GM23338 (cell line): ENCODE data around the gene C14orf119. TPM values are rescaled to one million over a fixed set of nuclear protein-coding genes. Genes with fewer than 3 reads are reported as not detected.

ENCODE experiments used
- ATAC-seq: fragments of 200-7000 bp; cut with Tn5 transposase; 3 replicates; pipeline ENCODE4 v1.9.1; 2020
- DNase-seq: peaks from one replicate; pipeline ENCODE4 v3.0.0-alpha.2; 2015; ENCODE audit warnings: low spot score
- H2AFZ ChIP-seq: fragments of 200-600 bp; sonication (generic); 2 replicates; pipeline ENCODE4 v1.8.0; 2016; ENCODE audit warnings: antibody characterized with exemption, mild to moderate bottlenecking, moderate library complexity
- H3F3A ChIP-seq: fragments of 200-600 bp; sonication (generic); replicated peaks from 2 replicates; pipeline ENCODE4 v1.8.0; 2017; ENCODE audit warnings: antibody characterized with exemption, mixed run types, low read depth
- H3K27ac ChIP-seq: fragments of 200-600 bp; sonication (generic); 2 replicates; pipeline ENCODE4 v1.6.1; 2016; ENCODE audit warnings: low read depth
- H3K27me3 ChIP-seq: fragments of 200-600 bp; sonication (generic); 2 replicates; pipeline ENCODE4 v1.8.0; 2016; ENCODE audit warnings: mild to moderate bottlenecking, mixed run types, moderate library complexity; ENCODE audit not compliant: insufficient read depth
- H3K36me3 ChIP-seq: fragments of 200-600 bp; sonication (generic); 2 replicates; pipeline ENCODE4 v1.8.0; 2016; ENCODE audit warnings: mild to moderate bottlenecking; ENCODE audit not compliant: insufficient read depth
- H3K4me1 ChIP-seq: fragments of 200-600 bp; sonication (generic); 2 replicates; pipeline ENCODE4 v1.8.0; 2016; ENCODE audit warnings: mild to moderate bottlenecking, moderate library complexity; ENCODE audit not compliant: insufficient read depth
- H3K4me2 ChIP-seq: fragments of 200-600 bp; sonication (generic); 2 replicates; pipeline ENCODE4 v1.7.1; 2017; ENCODE audit warnings: mixed run types
- H3K4me3 ChIP-seq: fragments of 200-600 bp; sonication (generic); 2 replicates; pipeline ENCODE4 v1.6.1; 2016; ENCODE audit warnings: mixed run types
- H3K79me2 ChIP-seq: fragments of 200-600 bp; sonication (generic); replicated peaks from 2 replicates; pipeline ENCODE4 v1.8.0; 2017; ENCODE audit warnings: mild to moderate bottlenecking; ENCODE audit not compliant: insufficient read depth
- H3K9me2 ChIP-seq: fragments of 200-600 bp; sonication (generic); 2 replicates; pipeline ENCODE4 v1.8.0; 2017; ENCODE audit not compliant: insufficient read depth
- H4K20me1 ChIP-seq: fragments of 200-600 bp; sonication (generic); replicated peaks from 2 replicates; pipeline ENCODE4 v1.8.0; 2017; ENCODE audit warnings: mild to moderate bottlenecking; ENCODE audit not compliant: insufficient read depth
- H3K27ac Mint-ChIP-seq: 2 replicates; pipeline ENCODE4 v1.8.0; 2020; ENCODE audit warnings: inconsistent platforms, mild to moderate bottlenecking, moderate library complexity, mixed read lengths
- H3K27me3 Mint-ChIP-seq: 3 replicates; pipeline ENCODE4 v1.8.0; 2022; ENCODE audit warnings: low read depth, mild to moderate bottlenecking, moderate library complexity, mixed read lengths, inconsistent platforms; ENCODE audit not compliant: insufficient read depth, poor library complexity
- H3K36me3 Mint-ChIP-seq: 3 replicates; pipeline ENCODE4 v1.8.0; 2021; ENCODE audit warnings: low read depth, mild to moderate bottlenecking, inconsistent platforms, moderate library complexity, mixed read lengths
- H3K4me1 Mint-ChIP-seq: 3 replicates; pipeline ENCODE4 v1.8.0; 2020; ENCODE audit warnings: mild to moderate bottlenecking, inconsistent platforms, mixed read lengths
- H3K4me3 Mint-ChIP-seq: 3 replicates; pipeline ENCODE4 v1.8.0; 2021; ENCODE audit warnings: moderate library complexity, mild to moderate bottlenecking, inconsistent platforms, mixed read lengths
- H3K9me3 Mint-ChIP-seq: 3 replicates; pipeline ENCODE4 v1.8.0; 2020; ENCODE audit warnings: moderate library complexity, mild to moderate bottlenecking, inconsistent platforms, mixed read lengths
- CREB1 ChIP-seq: fragments of 250-450 bp; sonication (Bioruptor Pico); IDR thresholded peaks from 2 replicates; pipeline ENCODE4 v1.5.0; 2020; ENCODE audit warnings: low read depth, mild to moderate bottlenecking, moderate library complexity
- EZH2 ChIP-seq: fragments of 200-600 bp; sonication (generic); IDR thresholded peaks from one replicate; pipeline ENCODE4 v1.8.0; 2017; ENCODE audit warnings: antibody characterized with exemption, mild to moderate bottlenecking, low read depth; ENCODE audit not compliant: unreplicated experiment
- EZH2phosphoT487 ChIP-seq: fragments of 200-600 bp; sonication (generic); IDR thresholded peaks from one replicate; pipeline ENCODE4 v1.8.1; 2018; ENCODE audit warnings: antibody characterized with exemption; ENCODE audit not compliant: unreplicated experiment
- JUNB ChIP-seq: IDR thresholded peaks from one replicate; pipeline ENCODE4 v1.6.1; 2016; ENCODE audit warnings: antibody characterized with exemption; ENCODE audit not compliant: unreplicated experiment
- NANOG ChIP-seq: IDR thresholded peaks from 2 replicates; pipeline ENCODE4 v1.6.1; 2016; ENCODE audit warnings: antibody characterized with exemption, borderline replicate concordance
- STAT1 ChIP-seq: IDR thresholded peaks from one replicate; pipeline ENCODE4 v1.6.1; 2016; ENCODE audit warnings: antibody characterized with exemption; ENCODE audit not compliant: unreplicated experiment
- ZNF114 ChIP-seq: fragments of 250-450 bp; sonication (Bioruptor Pico); IDR thresholded peaks from 2 replicates; pipeline ENCODE4 v1.5.0; 2020; ENCODE audit warnings: mild to moderate bottlenecking, moderate library complexity
- ZNF331 ChIP-seq: fragments of 250-450 bp; sonication (Bioruptor Pico); IDR thresholded peaks from 2 replicates; pipeline ENCODE4 v1.5.0; 2020; ENCODE audit warnings: low read depth, mild to moderate bottlenecking, moderate library complexity
- polyA plus RNA-seq: library from polyadenylated mRNA; unstranded; fragments of >200 nt; fragmentation: Nextera tagmentation; extraction: Ambion mirVana; gene quantifications from 2 replicates; pipeline ENCODE4 v1.2.1, GENCODE V29; 2016
- total RNA-seq: library from RNA; depleted of rRNA; stranded (reverse); fragments of >200 nt; shearing (Covaris generic); gene quantifications from 2 replicates; pipeline ENCODE4 v1.2.3, GENCODE V29; 2014
- TF ChIP-seq, protein P1 (sequence below): IDR thresholded peaks from one replicate; pipeline ENCODE4 v1.6.1; 2018; ENCODE audit warnings: antibody characterized with exemption; ENCODE audit not compliant: unreplicated experiment
- TF ChIP-seq, protein P2 (sequence below): IDR thresholded peaks from 2 replicates; pipeline ENCODE4 v1.6.1; 2016; ENCODE audit warnings: antibody characterized with exemption
- TF ChIP-seq, protein P3 (sequence below): fragments of 250-450 bp; sonication (Bioruptor Pico); IDR thresholded peaks from 2 replicates; pipeline ENCODE4 v1.5.0; 2020; ENCODE audit warnings: mild to moderate bottlenecking, moderate library complexity
- TF ChIP-seq, protein P4 (sequence below), 2 experiments: fragments of 200-600 bp in 1 of 2; sonication (generic) in 1 of 2; conservative IDR thresholded peaks; 2 replicates each; pipeline versions ENCODE4 v1.5.1 to v1.6.1; 2016 to 2017; ENCODE audit warnings: antibody characterized with exemption in 2 of 2, low read depth in 2 of 2, mild to moderate bottlenecking in 2 of 2, moderate library complexity in 1 of 2

C14orf119 gene
- total and polyA plus RNA-seq, 2 experiments from 2014 or later, result 49.4 to 118 TPM

DNA sequence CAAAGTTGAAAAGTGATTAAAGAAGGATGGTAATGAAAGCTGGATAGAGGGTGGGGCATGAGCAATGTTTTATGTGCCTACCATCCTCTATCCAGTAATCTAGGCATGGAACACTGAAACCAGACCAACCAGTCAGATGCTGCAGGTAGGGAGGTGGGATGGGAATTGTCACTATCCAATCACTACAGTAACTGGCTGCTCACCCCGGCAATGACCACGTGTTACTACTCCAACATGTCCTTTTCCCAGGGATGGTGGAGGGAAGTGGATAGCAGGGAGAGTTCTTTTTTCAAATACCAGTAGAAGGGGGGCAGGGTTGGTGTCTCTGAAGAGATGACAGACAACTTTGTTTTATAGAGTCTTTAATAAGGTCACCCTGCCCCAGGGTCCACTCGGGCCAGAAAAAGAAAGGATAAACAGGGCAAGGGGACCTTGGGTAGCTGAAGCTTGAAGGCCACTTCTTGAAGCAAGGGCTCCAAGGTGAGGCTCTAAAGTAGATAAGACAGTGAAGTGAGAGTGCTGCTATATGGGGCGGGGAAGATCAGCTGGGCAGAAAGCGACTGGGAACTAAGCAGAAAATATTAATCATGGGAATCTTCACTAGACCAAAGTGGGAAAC lies 23.3 kb upstream of the C14orf119 start (continued):
- TF ChIP-seq ZNF331 (CRISPR knock-in tag), result no peak
- no peak for TF ChIP-seq ZNF114 (CRISPR knock-in tag)

DNA sequence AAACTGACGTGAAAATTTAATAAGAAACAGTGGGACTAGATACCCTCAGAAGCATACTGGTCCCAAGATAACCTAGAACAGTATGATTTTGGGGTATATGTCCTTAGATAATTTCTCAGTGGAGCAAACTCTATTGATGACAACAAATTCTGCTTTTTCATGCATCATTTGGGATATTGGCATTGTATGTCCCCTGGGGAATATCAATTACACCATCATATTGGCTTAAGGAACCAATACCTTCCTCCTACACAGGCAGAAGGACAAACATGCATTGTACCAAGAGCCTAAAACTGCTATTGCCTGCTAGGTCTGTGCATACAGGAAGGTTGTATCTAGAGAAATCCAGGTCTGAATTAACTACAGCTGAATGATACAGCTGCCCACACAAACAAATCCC lies 20.4 kb upstream of the C14orf119 start:
- no peak overlapping the region for H3K27ac Mint-ChIP-seq
- H3K27ac ChIP-seq, result no peak overlapping the region
- H3K4me2 ChIP-seq, result no peak overlapping the region
- H3K36me3 ChIP-seq, result peaks cover 56% of the 10 kb centered on the region
- peaks cover 42% of the 10 kb centered on the region for H3F3A ChIP-seq
- H3K4me3 Mint-ChIP-seq, result no peak overlapping the region
- H3K9me3 Mint-ChIP-seq, result no peaks in the 10 kb centered on the region
- peaks cover 47% of the 10 kb centered on the region for H3K79me2 ChIP-seq
- peaks cover 13% of the 10 kb centered on the region; the same call in 1 of the 2 replicates for H4K20me1 ChIP-seq
- H3K9me2 ChIP-seq, result no peaks in the 10 kb centered on the region
- H3K4me3 ChIP-seq, result no peak overlapping the region
- H3K4me1 ChIP-seq, result peaks cover 20% of the 10 kb centered on the region
- TF ChIP-seq EZH2phosphoT487 (no peak), CREB1 (no peak), NANOG (no peak), ZNF331 (CRISPR knock-in tag) (no peak), JUNB (no peak), EZH2 (no peak), STAT1 (no peak), ZNF114 (CRISPR knock-in tag) (no peak)
- TF ChIP-seq, protein P1, sequence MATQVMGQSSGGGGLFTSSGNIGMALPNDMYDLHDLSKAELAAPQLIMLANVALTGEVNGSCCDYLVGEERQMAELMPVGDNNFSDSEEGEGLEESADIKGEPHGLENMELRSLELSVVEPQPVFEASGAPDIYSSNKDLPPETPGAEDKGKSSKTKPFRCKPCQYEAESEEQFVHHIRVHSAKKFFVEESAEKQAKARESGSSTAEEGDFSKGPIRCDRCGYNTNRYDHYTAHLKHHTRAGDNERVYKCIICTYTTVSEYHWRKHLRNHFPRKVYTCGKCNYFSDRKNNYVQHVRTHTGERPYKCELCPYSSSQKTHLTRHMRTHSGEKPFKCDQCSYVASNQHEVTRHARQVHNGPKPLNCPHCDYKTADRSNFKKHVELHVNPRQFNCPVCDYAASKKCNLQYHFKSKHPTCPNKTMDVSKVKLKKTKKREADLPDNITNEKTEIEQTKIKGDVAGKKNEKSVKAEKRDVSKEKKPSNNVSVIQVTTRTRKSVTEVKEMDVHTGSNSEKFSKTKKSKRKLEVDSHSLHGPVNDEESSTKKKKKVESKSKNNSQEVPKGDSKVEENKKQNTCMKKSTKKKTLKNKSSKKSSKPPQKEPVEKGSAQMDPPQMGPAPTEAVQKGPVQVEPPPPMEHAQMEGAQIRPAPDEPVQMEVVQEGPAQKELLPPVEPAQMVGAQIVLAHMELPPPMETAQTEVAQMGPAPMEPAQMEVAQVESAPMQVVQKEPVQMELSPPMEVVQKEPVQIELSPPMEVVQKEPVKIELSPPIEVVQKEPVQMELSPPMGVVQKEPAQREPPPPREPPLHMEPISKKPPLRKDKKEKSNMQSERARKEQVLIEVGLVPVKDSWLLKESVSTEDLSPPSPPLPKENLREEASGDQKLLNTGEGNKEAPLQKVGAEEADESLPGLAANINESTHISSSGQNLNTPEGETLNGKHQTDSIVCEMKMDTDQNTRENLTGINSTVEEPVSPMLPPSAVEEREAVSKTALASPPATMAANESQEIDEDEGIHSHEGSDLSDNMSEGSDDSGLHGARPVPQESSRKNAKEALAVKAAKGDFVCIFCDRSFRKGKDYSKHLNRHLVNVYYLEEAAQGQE, result no peak
- TF ChIP-seq, protein P2, sequence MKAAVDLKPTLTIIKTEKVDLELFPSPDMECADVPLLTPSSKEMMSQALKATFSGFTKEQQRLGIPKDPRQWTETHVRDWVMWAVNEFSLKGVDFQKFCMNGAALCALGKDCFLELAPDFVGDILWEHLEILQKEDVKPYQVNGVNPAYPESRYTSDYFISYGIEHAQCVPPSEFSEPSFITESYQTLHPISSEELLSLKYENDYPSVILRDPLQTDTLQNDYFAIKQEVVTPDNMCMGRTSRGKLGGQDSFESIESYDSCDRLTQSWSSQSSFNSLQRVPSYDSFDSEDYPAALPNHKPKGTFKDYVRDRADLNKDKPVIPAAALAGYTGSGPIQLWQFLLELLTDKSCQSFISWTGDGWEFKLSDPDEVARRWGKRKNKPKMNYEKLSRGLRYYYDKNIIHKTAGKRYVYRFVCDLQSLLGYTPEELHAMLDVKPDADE, result no peak
- TF ChIP-seq, protein P3, sequence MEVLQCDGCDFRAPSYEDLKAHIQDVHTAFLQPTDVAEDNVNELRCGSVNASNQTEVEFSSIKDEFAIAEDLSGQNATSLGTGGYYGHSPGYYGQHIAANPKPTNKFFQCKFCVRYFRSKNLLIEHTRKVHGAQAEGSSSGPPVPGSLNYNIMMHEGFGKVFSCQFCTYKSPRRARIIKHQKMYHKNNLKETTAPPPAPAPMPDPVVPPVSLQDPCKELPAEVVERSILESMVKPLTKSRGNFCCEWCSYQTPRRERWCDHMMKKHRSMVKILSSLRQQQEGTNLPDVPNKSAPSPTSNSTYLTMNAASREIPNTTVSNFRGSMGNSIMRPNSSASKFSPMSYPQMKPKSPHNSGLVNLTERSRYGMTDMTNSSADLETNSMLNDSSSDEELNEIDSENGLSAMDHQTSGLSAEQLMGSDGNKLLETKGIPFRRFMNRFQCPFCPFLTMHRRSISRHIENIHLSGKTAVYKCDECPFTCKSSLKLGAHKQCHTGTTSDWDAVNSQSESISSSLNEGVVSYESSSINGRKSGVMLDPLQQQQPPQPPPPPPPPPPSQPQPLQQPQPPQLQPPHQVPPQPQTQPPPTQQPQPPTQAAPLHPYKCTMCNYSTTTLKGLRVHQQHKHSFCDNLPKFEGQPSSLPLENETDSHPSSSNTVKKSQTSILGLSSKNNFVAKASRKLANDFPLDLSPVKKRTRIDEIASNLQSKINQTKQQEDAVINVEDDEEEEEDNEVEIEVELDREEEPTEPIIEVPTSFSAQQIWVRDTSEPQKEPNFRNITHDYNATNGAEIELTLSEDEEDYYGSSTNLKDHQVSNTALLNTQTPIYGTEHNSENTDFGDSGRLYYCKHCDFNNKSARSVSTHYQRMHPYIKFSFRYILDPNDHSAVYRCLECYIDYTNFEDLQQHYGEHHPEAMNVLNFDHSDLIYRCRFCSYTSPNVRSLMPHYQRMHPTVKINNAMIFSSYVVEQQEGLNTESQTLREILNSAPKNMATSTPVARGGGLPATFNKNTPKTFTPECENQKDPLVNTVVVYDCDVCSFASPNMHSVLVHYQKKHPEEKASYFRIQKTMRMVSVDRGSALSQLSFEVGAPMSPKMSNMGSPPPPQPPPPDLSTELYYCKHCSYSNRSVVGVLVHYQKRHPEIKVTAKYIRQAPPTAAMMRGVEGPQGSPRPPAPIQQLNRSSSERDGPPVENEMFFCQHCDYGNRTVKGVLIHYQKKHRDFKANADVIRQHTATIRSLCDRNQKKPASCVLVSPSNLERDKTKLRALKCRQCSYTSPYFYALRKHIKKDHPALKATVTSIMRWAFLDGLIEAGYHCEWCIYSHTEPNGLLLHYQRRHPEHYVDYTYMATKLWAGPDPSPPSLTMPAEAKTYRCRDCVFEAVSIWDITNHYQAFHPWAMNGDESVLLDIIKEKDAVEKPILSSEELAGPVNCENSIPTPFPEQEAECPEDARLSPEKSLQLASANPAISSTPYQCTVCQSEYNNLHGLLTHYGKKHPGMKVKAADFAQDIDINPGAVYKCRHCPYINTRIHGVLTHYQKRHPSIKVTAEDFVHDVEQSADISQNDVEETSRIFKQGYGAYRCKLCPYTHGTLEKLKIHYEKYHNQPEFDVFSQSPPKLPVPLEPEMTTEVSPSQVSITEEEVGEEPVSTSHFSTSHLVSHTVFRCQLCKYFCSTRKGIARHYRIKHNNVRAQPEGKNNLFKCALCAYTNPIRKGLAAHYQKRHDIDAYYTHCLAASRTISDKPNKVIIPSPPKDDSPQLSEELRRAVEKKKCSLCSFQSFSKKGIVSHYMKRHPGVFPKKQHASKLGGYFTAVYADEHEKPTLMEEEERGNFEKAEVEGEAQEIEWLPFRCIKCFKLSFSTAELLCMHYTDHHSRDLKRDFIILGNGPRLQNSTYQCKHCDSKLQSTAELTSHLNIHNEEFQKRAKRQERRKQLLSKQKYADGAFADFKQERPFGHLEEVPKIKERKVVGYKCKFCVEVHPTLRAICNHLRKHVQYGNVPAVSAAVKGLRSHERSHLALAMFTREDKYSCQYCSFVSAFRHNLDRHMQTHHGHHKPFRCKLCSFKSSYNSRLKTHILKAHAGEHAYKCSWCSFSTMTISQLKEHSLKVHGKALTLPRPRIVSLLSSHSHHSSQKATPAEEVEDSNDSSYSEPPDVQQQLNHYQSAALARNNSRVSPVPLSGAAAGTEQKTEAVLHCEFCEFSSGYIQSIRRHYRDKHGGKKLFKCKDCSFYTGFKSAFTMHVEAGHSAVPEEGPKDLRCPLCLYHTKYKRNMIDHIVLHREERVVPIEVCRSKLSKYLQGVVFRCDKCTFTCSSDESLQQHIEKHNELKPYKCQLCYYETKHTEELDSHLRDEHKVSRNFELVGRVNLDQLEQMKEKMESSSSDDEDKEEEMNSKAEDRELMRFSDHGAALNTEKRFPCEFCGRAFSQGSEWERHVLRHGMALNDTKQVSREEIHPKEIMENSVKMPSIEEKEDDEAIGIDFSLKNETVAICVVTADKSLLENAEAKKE, result no peak
- TF ChIP-seq, protein P4, sequence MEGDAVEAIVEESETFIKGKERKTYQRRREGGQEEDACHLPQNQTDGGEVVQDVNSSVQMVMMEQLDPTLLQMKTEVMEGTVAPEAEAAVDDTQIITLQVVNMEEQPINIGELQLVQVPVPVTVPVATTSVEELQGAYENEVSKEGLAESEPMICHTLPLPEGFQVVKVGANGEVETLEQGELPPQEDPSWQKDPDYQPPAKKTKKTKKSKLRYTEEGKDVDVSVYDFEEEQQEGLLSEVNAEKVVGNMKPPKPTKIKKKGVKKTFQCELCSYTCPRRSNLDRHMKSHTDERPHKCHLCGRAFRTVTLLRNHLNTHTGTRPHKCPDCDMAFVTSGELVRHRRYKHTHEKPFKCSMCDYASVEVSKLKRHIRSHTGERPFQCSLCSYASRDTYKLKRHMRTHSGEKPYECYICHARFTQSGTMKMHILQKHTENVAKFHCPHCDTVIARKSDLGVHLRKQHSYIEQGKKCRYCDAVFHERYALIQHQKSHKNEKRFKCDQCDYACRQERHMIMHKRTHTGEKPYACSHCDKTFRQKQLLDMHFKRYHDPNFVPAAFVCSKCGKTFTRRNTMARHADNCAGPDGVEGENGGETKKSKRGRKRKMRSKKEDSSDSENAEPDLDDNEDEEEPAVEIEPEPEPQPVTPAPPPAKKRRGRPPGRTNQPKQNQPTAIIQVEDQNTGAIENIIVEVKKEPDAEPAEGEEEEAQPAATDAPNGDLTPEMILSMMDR (conservative IDR thresholded peaks at IDR 0.05; ENCODE audit: low read depth in 2 of 2), result no peak
- H3K4me1 Mint-ChIP-seq, result peaks cover 22% of the 10 kb centered on the region
- H2AFZ ChIP-seq, result no peak overlapping the region
- peaks cover 7% of the 10 kb centered on the region for H3K27me3 Mint-ChIP-seq
- peaks cover 83% of the 10 kb centered on the region for H3K36me3 Mint-ChIP-seq
- DNase-seq (no peak), ATAC-seq (no peak)
- no peaks in the 10 kb centered on the region for H3K27me3 ChIP-seq
